Measurements from ENCODE around the gene CARNS1. TPM values are rescaled to one million over a fixed set of nuclear protein-coding genes. Genes with fewer than 3 reads are reported as not detected.

The CARNS1 gene
- polyA plus RNA-seq, 1 of the 3 experiments (the other 2 are of a cell fraction): 0.23 TPM

- no peak overlapping the region for H3K4me2 ChIP-seq
- H3K9ac ChIP-seq: no peak overlapping the region
- H3K9me2 ChIP-seq: no peaks in the 10 kb centered on the region
- no peak for DNase-seq
- no peaks in the 10 kb centered on the region for H3K9me3 ChIP-seq
- TF ChIP-seq GATA2 (CRISPR knock-in tag; IDR thresholded peaks at IDR 0.05): no peak
- no peak for TF ChIP-seq CHD2 (IDR thresholded peaks at IDR 0.05; ENCODE audit: low read length, partially characterized antibody)
- no peak for TF ChIP-seq RCOR1 (IDR thresholded peaks at IDR 0.05; ENCODE audit: low read length)
- no peak for TF ChIP-seq POLR2AphosphoS5 (IDR thresholded peaks at IDR 0.05; ENCODE audit: low read depth, low read length)
- no peak for TF ChIP-seq USF2 (IDR thresholded peaks at IDR 0.05; ENCODE audit: borderline replicate concordance, low read depth, low read length)
- no peak for TF ChIP-seq EP300 (IDR thresholded peaks at IDR 0.05; ENCODE audit: borderline replicate concordance in 1 of 2, low read depth in 1 of 2, low read length in 1 of 2)
- no peak for TF ChIP-seq FOXM1 (IDR thresholded peaks at IDR 0.05; ENCODE audit: low read depth)
- TF ChIP-seq, protein P1, sequence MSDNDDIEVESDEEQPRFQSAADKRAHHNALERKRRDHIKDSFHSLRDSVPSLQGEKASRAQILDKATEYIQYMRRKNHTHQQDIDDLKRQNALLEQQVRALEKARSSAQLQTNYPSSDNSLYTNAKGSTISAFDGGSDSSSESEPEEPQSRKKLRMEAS (IDR thresholded peaks at IDR 0.05; ENCODE audit: low read depth): no peak
- TF ChIP-seq JUND (IDR thresholded peaks at IDR 0.05): no peak
- no peak for TF ChIP-seq TCF12 (IDR thresholded peaks at IDR 0.05)
- TF ChIP-seq FOSL2 (IDR thresholded peaks at IDR 0.05; ENCODE audit: borderline replicate concordance, low read depth): no peak
- no peak for TF ChIP-seq ELF1 (IDR thresholded peaks at IDR 0.05)
- no peak for TF ChIP-seq IRF3 (IDR thresholded peaks at IDR 0.05; ENCODE audit: low read depth, low read length)
- TF ChIP-seq SIN3A (IDR thresholded peaks at IDR 0.05; ENCODE audit: borderline replicate concordance, low read depth, low read length): no peak
- no peak for TF ChIP-seq NRF1 (IDR thresholded peaks at IDR 0.05; ENCODE audit: low read depth, low read length)
- no peak for TF ChIP-seq RFX5 (IDR thresholded peaks at IDR 0.05; ENCODE audit: low read length)
- no peak for TF ChIP-seq YY1 (IDR thresholded peaks at IDR 0.05; ENCODE audit: low read depth)
- CTCF ChIA-PET: interaction anchor here (0.9 to 3.4 kb wide), 5 partner anchors 32 to 93 kb away, joined by 3 to 32 read pairs (median 8); partner anchors contain the start of gene PPP1CA
- peaks cover 7% of the 10 kb centered on the region; the same call in 1 of the 2 replicates for H3K79me2 ChIP-seq (ENCODE audit: insufficient read depth)
- peaks cover 10% of the 10 kb centered on the region for H3F3A ChIP-seq (replicated peaks; ENCODE audit: insufficient read depth)
- H2AFZ ChIP-seq (ENCODE audit: low read depth): no peak overlapping the region
- H3K4me1 ChIP-seq (ENCODE audit: control insufficient read depth in 1 of 2, insufficient read depth in 2 of 2, low read depth in 1 of 2, low read length in 1 of 2): peaks cover 0 to 22% of the 10 kb centered on the region in 2 experiments; a peak in 1 of 4 replicates
- no peaks in the 10 kb centered on the region for H3K36me3 ChIP-seq (replicated peaks in 1 of 2; ENCODE audit: control insufficient read depth in 1 of 2, insufficient read depth in 2 of 2, low read length in 1 of 2)
- H4K20me1 ChIP-seq (ENCODE audit: insufficient read depth): no peaks in the 10 kb centered on the region
- H3K4me3 ChIP-seq (ENCODE audit: low read depth in 2 of 2, low read length in 1 of 2): no peak overlapping the region
- no peak overlapping the region for H3K27ac ChIP-seq (ENCODE audit: low read depth in 2 of 2, low read length in 1 of 2)
- POLR2A ChIA-PET: interaction anchor here (1.3 to 1.9 kb wide), 2 partner anchors 13 to 79 kb away, joined by 5 to 6 read pairs; partner anchors contain the start of genes AIP and RAD9A
- H3K27me3 ChIP-seq (ENCODE audit: insufficient read depth): no peaks in the 10 kb centered on the region
- WGBS (ENCODE audit: low lambda C conversion rate): 88% methylated on average over 8 of the region's 8 CpGs
These were observed 55.0 kb downstream of the CARNS1 start for GRCh38 chr11:67470337-67471002.
